ENCODE data around the gene PLAAT5. TPM values are rescaled to one million over a fixed set of nuclear protein-coding genes. Genes with fewer than 3 reads are reported as not detected.
"Not testable (repeated sequence)": the region's sequence is repeated elsewhere in the genome, so short reads cannot be mapped to it uniquely, and the experiment has no call there.

Gene PLAAT5
- total RNA-seq, 1 donor from 2014 or later = 0.64 TPM

- H3K4me3 Mint-ChIP-seq (ENCODE audit: low read depth); H3K36me3 Mint-ChIP-seq (ENCODE audit: low read depth); H3K27ac Mint-ChIP-seq; DNase-seq (ENCODE audit: low spot score); H3K9me3 Mint-ChIP-seq; intact Hi-C loops (cut with micrococcal nuclease); H3K27me3 Mint-ChIP-seq (ENCODE audit: low read depth): not testable (repeated sequence)
- H3K4me1 Mint-ChIP-seq (ENCODE audit: low read depth) = peaks cover 40% of the 10 kb centered on the region
Observed at GRCh38 chr11:63528729-63529278, 37.8 kb upstream of the PLAAT5 start.

- H3K36me3 Mint-ChIP-seq (ENCODE audit: low read depth); H3K9me3 Mint-ChIP-seq; DNase-seq (ENCODE audit: low spot score); intact Hi-C loops (cut with micrococcal nuclease); H3K4me3 Mint-ChIP-seq (ENCODE audit: low read depth); H3K27me3 Mint-ChIP-seq (ENCODE audit: low read depth); H3K27ac Mint-ChIP-seq: not testable (repeated sequence)
- peaks cover 34% of the 10 kb centered on the region for H3K4me1 Mint-ChIP-seq (ENCODE audit: low read depth)
Observed at GRCh38 chr11:63528156-63528555, 37.2 kb upstream of the PLAAT5 start.

GRCh38 chr11:63527667-63528066 is 36.7 kb upstream of the PLAAT5 start:
- Mint-ChIP-seq H3K9me3 (peaks cover 4% of the 10 kb centered on the region), H3K27me3 (ENCODE audit: low read depth) (peaks cover 5% of the 10 kb centered on the region), H3K4me3 (ENCODE audit: low read depth) (no peak overlapping the region), H3K27ac (no peak overlapping the region), H3K4me1 (ENCODE audit: low read depth) (peaks cover 29% of the 10 kb centered on the region), H3K36me3 (ENCODE audit: low read depth) (peaks cover 5% of the 10 kb centered on the region)
- no peak for DNase-seq (ENCODE audit: low spot score)
- intact Hi-C loops (cut with micrococcal nuclease) = no loop called here

GRCh38 chr11:63523151-63523550 is 32.2 kb upstream of the PLAAT5 start:
- no peak for DNase-seq (ENCODE audit: low spot score)
- H3K4me1 Mint-ChIP-seq (ENCODE audit: low read depth) = peaks cover 8% of the 10 kb centered on the region
- no peak overlapping the region for H3K4me3 Mint-ChIP-seq (ENCODE audit: low read depth)
- peaks cover 10% of the 10 kb centered on the region for H3K9me3 Mint-ChIP-seq
- H3K27ac Mint-ChIP-seq = no peak overlapping the region
- intact Hi-C loops (cut with micrococcal nuclease) = no loop called here
- H3K27me3 Mint-ChIP-seq (ENCODE audit: low read depth) = peaks cover 21% of the 10 kb centered on the region
- H3K36me3 Mint-ChIP-seq (ENCODE audit: low read depth) = peaks cover 8% of the 10 kb centered on the region

GRCh38 chr11:63521896-63522295 is 30.9 kb upstream of the PLAAT5 start:
- no peak for DNase-seq (ENCODE audit: low spot score)
- Mint-ChIP-seq H3K4me1 (ENCODE audit: low read depth) (peaks cover 10% of the 10 kb centered on the region), H3K36me3 (ENCODE audit: low read depth) (peaks cover 8% of the 10 kb centered on the region), H3K9me3 (peaks cover 10% of the 10 kb centered on the region), H3K4me3 (ENCODE audit: low read depth) (no peak overlapping the region), H3K27ac (no peak overlapping the region), H3K27me3 (ENCODE audit: low read depth) (peaks cover 21% of the 10 kb centered on the region)
- intact Hi-C loops (cut with micrococcal nuclease) = no loop called here

GRCh38 chr11:63520606-63521170 is 29.7 kb upstream of the PLAAT5 start:
- Mint-ChIP-seq H3K27ac (no peak overlapping the region), H3K36me3 (ENCODE audit: low read depth) (peaks cover 8% of the 10 kb centered on the region), H3K9me3 (peaks cover 10% of the 10 kb centered on the region), H3K4me3 (ENCODE audit: low read depth) (no peak overlapping the region), H3K27me3 (ENCODE audit: low read depth) (peaks cover 20% of the 10 kb centered on the region), H3K4me1 (ENCODE audit: low read depth) (peaks cover 10% of the 10 kb centered on the region)
- DNase-seq (ENCODE audit: low spot score) = no peak
- intact Hi-C loops (cut with micrococcal nuclease) = no loop called here

- DNase-seq (ENCODE audit: low spot score) = no peak
- Mint-ChIP-seq H3K9me3 (peaks cover 5% of the 10 kb centered on the region), H3K36me3 (ENCODE audit: low read depth) (peaks cover 7% of the 10 kb centered on the region), H3K27ac (peak overlapping the region; percentile 33), H3K4me1 (ENCODE audit: low read depth) (peaks cover 10% of the 10 kb centered on the region), H3K27me3 (ENCODE audit: low read depth) (peaks cover 19% of the 10 kb centered on the region), H3K4me3 (ENCODE audit: low read depth) (no peak overlapping the region)
- intact Hi-C loops (cut with micrococcal nuclease) = no loop called here
Observed at GRCh38 chr11:63518548-63518947, 27.6 kb upstream of the PLAAT5 start.

GRCh38 chr11:63517156-63517555 is 26.2 kb upstream of the PLAAT5 start:
- Mint-ChIP-seq H3K9me3 (peaks cover 5% of the 10 kb centered on the region), H3K4me1 (ENCODE audit: low read depth) (peaks cover 10% of the 10 kb centered on the region), H3K27me3 (ENCODE audit: low read depth) (peaks cover 13% of the 10 kb centered on the region), H3K36me3 (ENCODE audit: low read depth) (peaks cover 4% of the 10 kb centered on the region), H3K27ac (no peak overlapping the region), H3K4me3 (ENCODE audit: low read depth) (no peak overlapping the region)
- intact Hi-C loops (cut with micrococcal nuclease) = no loop called here
- no peak for DNase-seq (ENCODE audit: low spot score)

GRCh38 chr11:63516109-63516508 is 25.1 kb upstream of the PLAAT5 start:
- Mint-ChIP-seq H3K4me3 (ENCODE audit: low read depth) (no peak overlapping the region), H3K27ac (no peak overlapping the region), H3K36me3 (ENCODE audit: low read depth) (peaks cover 4% of the 10 kb centered on the region), H3K4me1 (ENCODE audit: low read depth) (peaks cover 10% of the 10 kb centered on the region), H3K27me3 (ENCODE audit: low read depth) (peaks cover 9% of the 10 kb centered on the region), H3K9me3 (peaks cover 5% of the 10 kb centered on the region)
- DNase-seq (ENCODE audit: low spot score) = no peak
- intact Hi-C loops (cut with micrococcal nuclease) = no loop called here

GRCh38 chr11:63512816-63513215 is 21.8 kb upstream of the PLAAT5 start:
- DNase-seq (ENCODE audit: low spot score) = no peak
- no peaks in the 10 kb centered on the region for H3K36me3 Mint-ChIP-seq (ENCODE audit: low read depth)
- peaks cover 3% of the 10 kb centered on the region for H3K27me3 Mint-ChIP-seq (ENCODE audit: low read depth)
- intact Hi-C loops (cut with micrococcal nuclease) = no loop called here
- no peaks in the 10 kb centered on the region for H3K4me1 Mint-ChIP-seq (ENCODE audit: low read depth)
- H3K9me3 Mint-ChIP-seq = no peaks in the 10 kb centered on the region
- H3K4me3 Mint-ChIP-seq (ENCODE audit: low read depth) = no peak overlapping the region
- no peak overlapping the region for H3K27ac Mint-ChIP-seq

- no peak for DNase-seq (ENCODE audit: low spot score)
- Mint-ChIP-seq H3K9me3 (no peaks in the 10 kb centered on the region), H3K36me3 (ENCODE audit: low read depth) (no peaks in the 10 kb centered on the region), H3K4me3 (ENCODE audit: low read depth) (no peak overlapping the region), H3K27me3 (ENCODE audit: low read depth) (peaks cover 8% of the 10 kb centered on the region), H3K27ac (no peak overlapping the region), H3K4me1 (ENCODE audit: low read depth) (peaks cover 5% of the 10 kb centered on the region)
- intact Hi-C loops (cut with micrococcal nuclease) = no loop called here
Observed at GRCh38 chr11:63511048-63511748, 20.2 kb upstream of the PLAAT5 start.

- intact Hi-C loops (cut with micrococcal nuclease) = no loop called here
- Mint-ChIP-seq H3K36me3 (ENCODE audit: low read depth) (no peaks in the 10 kb centered on the region), H3K4me1 (ENCODE audit: low read depth) (peaks cover 8% of the 10 kb centered on the region), H3K27me3 (ENCODE audit: low read depth) (peaks cover 8% of the 10 kb centered on the region), H3K9me3 (no peaks in the 10 kb centered on the region), H3K4me3 (ENCODE audit: low read depth) (no peak overlapping the region), H3K27ac (no peak overlapping the region)
- DNase-seq (ENCODE audit: low spot score) = no peak
Observed at GRCh38 chr11:63510360-63511047, 19.5 kb upstream of the PLAAT5 start.

- Mint-ChIP-seq H3K9me3 (no peaks in the 10 kb centered on the region), H3K4me1 (ENCODE audit: low read depth) (peaks cover 8% of the 10 kb centered on the region), H3K27me3 (ENCODE audit: low read depth) (peaks cover 8% of the 10 kb centered on the region), H3K36me3 (ENCODE audit: low read depth) (no peaks in the 10 kb centered on the region), H3K4me3 (ENCODE audit: low read depth) (no peak overlapping the region), H3K27ac (no peak overlapping the region)
- intact Hi-C loops (cut with micrococcal nuclease) = loop anchor here (1.0 kb wide), 1 partner anchor 29 kb away; no protein-coding TSS in a partner anchor
- DNase-seq (ENCODE audit: low spot score) = no peak
Observed at GRCh38 chr11:63508745-63509144, 17.8 kb upstream of the PLAAT5 start.

Measured in activated T-helper 2 cell treated with anti-CD3 and anti-CD28 coated beads, Interferon-gamma antibody, Interleukin-2, Interleukin-4, amounts not matched to agents 10 μg/mL and 5 μg/mL and 100 μg/mL, durations not matched to agents 14 hours and 24 hours and 36 hours (primary cell).